Measurements from ENCODE around the gene TRIM33.

- TF ChIP-seq POLR2A (IDR thresholded peaks at IDR 0.05): no peak
- TF ChIP-seq, protein P1, sequence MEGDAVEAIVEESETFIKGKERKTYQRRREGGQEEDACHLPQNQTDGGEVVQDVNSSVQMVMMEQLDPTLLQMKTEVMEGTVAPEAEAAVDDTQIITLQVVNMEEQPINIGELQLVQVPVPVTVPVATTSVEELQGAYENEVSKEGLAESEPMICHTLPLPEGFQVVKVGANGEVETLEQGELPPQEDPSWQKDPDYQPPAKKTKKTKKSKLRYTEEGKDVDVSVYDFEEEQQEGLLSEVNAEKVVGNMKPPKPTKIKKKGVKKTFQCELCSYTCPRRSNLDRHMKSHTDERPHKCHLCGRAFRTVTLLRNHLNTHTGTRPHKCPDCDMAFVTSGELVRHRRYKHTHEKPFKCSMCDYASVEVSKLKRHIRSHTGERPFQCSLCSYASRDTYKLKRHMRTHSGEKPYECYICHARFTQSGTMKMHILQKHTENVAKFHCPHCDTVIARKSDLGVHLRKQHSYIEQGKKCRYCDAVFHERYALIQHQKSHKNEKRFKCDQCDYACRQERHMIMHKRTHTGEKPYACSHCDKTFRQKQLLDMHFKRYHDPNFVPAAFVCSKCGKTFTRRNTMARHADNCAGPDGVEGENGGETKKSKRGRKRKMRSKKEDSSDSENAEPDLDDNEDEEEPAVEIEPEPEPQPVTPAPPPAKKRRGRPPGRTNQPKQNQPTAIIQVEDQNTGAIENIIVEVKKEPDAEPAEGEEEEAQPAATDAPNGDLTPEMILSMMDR (IDR thresholded peaks at IDR 0.05): no peak
Measured at GRCh38 chr1:114549137-114549536, 38.1 kb upstream of the TRIM33 start.

Data from adrenal gland (tissue), 5 donors.